GM23338 (cell line): ENCODE results near the gene MCM9.

Source experiments
- CREB1 ChIP-seq: fragments of 250-450 bp; sonication (Bioruptor Pico); IDR thresholded peaks from 2 replicates; pipeline ENCODE4 v1.5.0; 2020; ENCODE audit warnings: low read depth, mild to moderate bottlenecking, moderate library complexity
- CTCF ChIP-seq, 2 experiments: fragments of 200-600 bp in 1 of 2; sonication (generic) in 1 of 2; conservative IDR thresholded peaks; 2 replicates each; pipeline versions ENCODE4 v1.5.1 to v1.6.1; 2016 to 2017; ENCODE audit warnings: antibody characterized with exemption in 2 of 2, low read depth in 2 of 2, mild to moderate bottlenecking in 2 of 2, moderate library complexity in 1 of 2
- EZH2 ChIP-seq: fragments of 200-600 bp; sonication (generic); IDR thresholded peaks from one replicate; pipeline ENCODE4 v1.8.0; 2017; ENCODE audit warnings: antibody characterized with exemption, mild to moderate bottlenecking, low read depth; ENCODE audit not compliant: unreplicated experiment
- EZH2phosphoT487 ChIP-seq: fragments of 200-600 bp; sonication (generic); IDR thresholded peaks from one replicate; pipeline ENCODE4 v1.8.1; 2018; ENCODE audit warnings: antibody characterized with exemption; ENCODE audit not compliant: unreplicated experiment
- JUNB ChIP-seq: IDR thresholded peaks from one replicate; pipeline ENCODE4 v1.6.1; 2016; ENCODE audit warnings: antibody characterized with exemption; ENCODE audit not compliant: unreplicated experiment
- POLR2AphosphoS5 ChIP-seq: IDR thresholded peaks from 2 replicates; pipeline ENCODE4 v1.6.1; 2016; ENCODE audit warnings: antibody characterized with exemption, low read depth
- REST ChIP-seq: IDR thresholded peaks from one replicate; pipeline ENCODE4 v1.6.1; 2018; ENCODE audit warnings: antibody characterized with exemption; ENCODE audit not compliant: unreplicated experiment
- STAT1 ChIP-seq: IDR thresholded peaks from one replicate; pipeline ENCODE4 v1.6.1; 2016; ENCODE audit warnings: antibody characterized with exemption; ENCODE audit not compliant: unreplicated experiment
- ZNF331 ChIP-seq: fragments of 250-450 bp; sonication (Bioruptor Pico); IDR thresholded peaks from 2 replicates; pipeline ENCODE4 v1.5.0; 2020; ENCODE audit warnings: low read depth, mild to moderate bottlenecking, moderate library complexity

- TF ChIP-seq CTCF (conservative IDR thresholded peaks at IDR 0.05; ENCODE audit: low read depth in 2 of 2) (no peak), EZH2phosphoT487 (no peak), EZH2 (no peak), POLR2AphosphoS5 (no peak), JUNB (no peak), ZNF331 (CRISPR knock-in tag) (no peak), STAT1 (no peak), REST (no peak), CREB1 (CRISPR knock-in tag) (no peak)
Observed at GRCh38 chr6:118980063-118980462, 45.1 kb upstream of the MCM9 start.
